ENCODE measurements around the gene ITPKB. TPM values are rescaled to one million over a fixed set of nuclear protein-coding genes. Genes with fewer than 3 reads are reported as not detected.
"Not testable (repeated sequence)": the region's sequence is repeated elsewhere in the genome, so short reads cannot be mapped to it uniquely, and the experiment has no call there.

Gene ITPKB
- total RNA-seq, 5 donors from 2014 or later (not counting 1 experiment from before 2014, with no cell fraction given) = 153 to 351 (median 179) TPM

- H3K9me3 Mint-ChIP-seq = no peaks in the 10 kb centered on the region
- H3K27me3 Mint-ChIP-seq = peaks cover 2 to 3% of the 10 kb centered on the region in 2 donors
- ATAC-seq (replicated peaks in 1 of 4) = no peak
- ChIA-PET CTCF (interaction anchor here in 1 of 2 donors (0.6 kb wide), 1 partner anchor 166 kb away, joined by 5 read pairs; no protein-coding TSS in a partner anchor), POLR2A (interaction anchor here in 1 of 2 donors (0.5 kb wide), 1 partner anchor 194 kb away, joined by 3 read pairs; no protein-coding TSS in a partner anchor)
- H3K4me1 ChIP-seq (ENCODE audit: control insufficient read depth in 1 of 2, extremely low read depth in 1 of 2, insufficient read depth in 2 of 2, low read length in 2 of 2) = no peaks in the 10 kb centered on the region
- H3K27ac Mint-ChIP-seq = no peak overlapping the region
- no peaks in the 10 kb centered on the region for H3K36me3 Mint-ChIP-seq
- H3K4me3 ChIP-seq (ENCODE audit: control insufficient read depth in 1 of 2, extremely low read depth in 1 of 2, low read length in 1 of 2) = no peak overlapping the region
- no peak overlapping the region for H3K27ac ChIP-seq (ENCODE audit: low read length)
- no peak for DNase-seq
- H3K27me3 ChIP-seq (replicated peaks in 1 of 2; ENCODE audit: control insufficient read depth in 2 of 2, extremely low read depth in 1 of 2, insufficient read depth in 2 of 2, low read length in 1 of 2) = peaks cover 0 to 16% of the 10 kb centered on the region in 2 experiments
- H3K36me3 ChIP-seq (ENCODE audit: control insufficient read depth in 2 of 2, extremely low read depth in 1 of 2, insufficient read depth in 1 of 2, low read length in 1 of 2) = no peaks in the 10 kb centered on the region
- 100% methylated on average over 4 of the region's 7 CpGs for WGBS (ENCODE audit: insufficient coverage)
- no peaks in the 10 kb centered on the region for H3K9me3 ChIP-seq
- H3K4me1 Mint-ChIP-seq = no peaks in the 10 kb centered on the region
- H3K4me3 Mint-ChIP-seq = no peak overlapping the region
Measured at GRCh38 chr1:226619031-226619430, 120.1 kb downstream of the ITPKB start.

DNA sequence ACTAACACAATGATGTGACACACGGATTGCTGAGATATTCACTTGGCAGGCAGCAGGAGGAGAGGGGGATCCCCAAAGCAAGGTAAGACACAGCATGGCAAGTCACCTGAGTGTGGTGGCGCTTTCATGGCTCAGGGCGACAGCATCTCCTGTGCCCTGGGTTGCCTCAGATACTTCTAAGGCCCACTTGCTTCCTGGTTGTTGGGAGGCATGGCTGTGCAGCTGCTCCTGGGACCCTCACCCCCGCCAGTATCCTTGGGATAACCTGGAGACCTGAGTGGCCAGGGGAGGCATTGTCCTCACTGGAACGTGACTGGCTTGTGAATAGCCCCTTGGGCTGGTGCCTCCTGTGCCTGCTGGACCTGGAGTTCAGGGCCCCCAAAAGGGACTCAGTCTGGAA lies 120.7 kb downstream of the ITPKB start:
- Mint-ChIP-seq H3K27me3 (peaks cover 2 to 3% of the 10 kb centered on the region in 2 donors), H3K9me3 (no peaks in the 10 kb centered on the region), H3K36me3 (no peaks in the 10 kb centered on the region), H3K4me1 (no peaks in the 10 kb centered on the region), H3K27ac (no peak overlapping the region), H3K4me3 (no peak overlapping the region)
- Histone ChIP-seq H3K36me3 (ENCODE audit: control insufficient read depth in 2 of 2, extremely low read depth in 1 of 2, insufficient read depth in 1 of 2, low read length in 1 of 2) (no peaks in the 10 kb centered on the region), H3K4me3 (ENCODE audit: control insufficient read depth in 1 of 2, extremely low read depth in 1 of 2, low read length in 1 of 2) (no peak overlapping the region), H3K27me3 (replicated peaks in 1 of 2; ENCODE audit: control insufficient read depth in 2 of 2, extremely low read depth in 1 of 2, insufficient read depth in 2 of 2, low read length in 1 of 2) (peaks cover 0 to 16% of the 10 kb centered on the region in 2 experiments), H3K27ac (ENCODE audit: low read length) (no peak overlapping the region), H3K4me1 (ENCODE audit: control insufficient read depth in 1 of 2, extremely low read depth in 1 of 2, insufficient read depth in 2 of 2, low read length in 2 of 2) (no peaks in the 10 kb centered on the region), H3K9me3 (no peaks in the 10 kb centered on the region)
- no peak for DNase-seq
- POLR2A ChIA-PET = no interaction called here
- peak in 1 of 4 experiments; percentile 28 for ATAC-seq (replicated peaks in 1 of 4)
- WGBS (ENCODE audit: insufficient coverage) = 63% methylated on average over 2 of the region's 5 CpGs
- CTCF ChIA-PET = no interaction called here

DNA sequence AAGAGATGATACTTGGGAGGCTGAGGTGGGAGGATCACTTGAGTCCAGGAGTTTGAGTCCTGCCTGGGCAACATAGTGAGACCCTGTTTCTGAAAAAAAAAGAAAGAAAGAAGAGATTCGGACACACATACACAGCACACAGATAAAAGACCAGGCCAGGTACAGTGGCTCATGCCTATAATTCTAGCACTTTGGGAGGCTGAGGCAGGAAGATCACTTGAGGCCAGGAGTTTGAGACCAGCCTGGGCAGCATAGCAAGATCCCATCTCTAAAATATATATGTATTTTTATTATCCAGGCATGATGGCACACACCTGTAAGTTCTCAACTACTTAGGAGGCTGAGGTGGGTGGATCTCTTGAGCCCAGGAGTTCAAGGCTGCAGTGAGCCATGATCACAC lies 121.4 kb downstream of the ITPKB start:
- H3K4me3 Mint-ChIP-seq; H3K27ac Mint-ChIP-seq; H3K4me3 ChIP-seq (ENCODE audit: control insufficient read depth in 1 of 2, extremely low read depth in 1 of 2, low read length in 1 of 2); H3K4me1 ChIP-seq (ENCODE audit: control insufficient read depth in 1 of 2, extremely low read depth in 1 of 2, insufficient read depth in 2 of 2, low read length in 2 of 2); H3K9me3 ChIP-seq; H3K27me3 Mint-ChIP-seq; H3K27ac ChIP-seq (ENCODE audit: low read length); H3K4me1 Mint-ChIP-seq; H3K9me3 Mint-ChIP-seq; H3K36me3 Mint-ChIP-seq; ATAC-seq (replicated peaks in 1 of 4); CTCF ChIA-PET; DNase-seq; H3K36me3 ChIP-seq (ENCODE audit: control insufficient read depth in 2 of 2, extremely low read depth in 1 of 2, insufficient read depth in 1 of 2, low read length in 1 of 2): not testable (repeated sequence)
- peaks cover 0 to 15% of the 10 kb centered on the region in 2 experiments for H3K27me3 ChIP-seq (replicated peaks in 1 of 2; ENCODE audit: control insufficient read depth in 2 of 2, extremely low read depth in 1 of 2, insufficient read depth in 2 of 2, low read length in 1 of 2)
- no CpG with 5 or more reads among the region's 1 CpG for WGBS (ENCODE audit: insufficient coverage)
- POLR2A ChIA-PET = interaction anchor here in 1 of 2 donors (0.6 kb wide), 1 partner anchor 18 kb away, joined by 4 read pairs; no protein-coding TSS in a partner anchor

GRCh38 chr1:226617109-226617508 lies 122.0 kb downstream of the ITPKB start:
- POLR2A ChIA-PET = interaction anchor here in 1 of 2 donors (0.6 kb wide), 1 partner anchor 18 kb away, joined by 4 read pairs; no protein-coding TSS in a partner anchor
- no peaks in the 10 kb centered on the region for H3K9me3 Mint-ChIP-seq

DNA sequence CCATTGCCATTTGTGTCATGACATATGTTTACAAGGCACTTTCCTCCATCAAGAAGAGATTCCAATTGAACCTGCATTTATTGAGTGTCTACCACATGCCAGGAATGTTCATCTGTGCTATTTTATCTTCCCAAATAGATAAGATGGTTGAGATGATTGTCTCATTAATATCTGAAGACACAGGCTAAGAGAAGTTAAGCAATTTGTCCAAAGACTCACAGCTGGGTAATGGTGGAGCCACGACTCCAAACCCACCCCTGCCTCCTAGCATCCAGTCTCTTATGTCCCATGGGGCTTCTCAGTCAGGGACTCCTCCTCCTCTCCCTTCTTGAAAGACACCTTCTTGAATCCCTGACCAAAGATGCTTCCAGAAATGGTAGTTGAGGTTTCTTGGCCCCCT lies 122.4 kb downstream of the ITPKB start:
- H3K36me3 ChIP-seq (ENCODE audit: control insufficient read depth in 2 of 2, extremely low read depth in 1 of 2, insufficient read depth in 1 of 2, low read length in 1 of 2) = no peaks in the 10 kb centered on the region
- no peaks in the 10 kb centered on the region for H3K4me1 ChIP-seq (ENCODE audit: control insufficient read depth in 1 of 2, extremely low read depth in 1 of 2, insufficient read depth in 2 of 2, low read length in 2 of 2)
- no peaks in the 10 kb centered on the region for H3K9me3 Mint-ChIP-seq
- ATAC-seq (replicated peaks in 1 of 4) (no peak), DNase-seq (no peak)
- no peak overlapping the region for H3K4me3 Mint-ChIP-seq
- peaks cover 0 to 10% of the 10 kb centered on the region in 2 experiments for H3K27me3 ChIP-seq (replicated peaks in 1 of 2; ENCODE audit: control insufficient read depth in 2 of 2, extremely low read depth in 1 of 2, insufficient read depth in 2 of 2, low read length in 1 of 2)
- H3K27ac Mint-ChIP-seq = no peak overlapping the region
- no peak overlapping the region for H3K27ac ChIP-seq (ENCODE audit: low read length)
- H3K4me1 Mint-ChIP-seq = no peaks in the 10 kb centered on the region
- WGBS (ENCODE audit: insufficient coverage) = 56% methylated on average over 1 of the region's 1 CpG
- POLR2A ChIA-PET = interaction anchor here in 1 of 2 donors (0.6 kb wide), 1 partner anchor 12 kb away, joined by 3 read pairs; no protein-coding TSS in a partner anchor
- peaks cover 2 to 3% of the 10 kb centered on the region in 2 donors for H3K27me3 Mint-ChIP-seq
- H3K36me3 Mint-ChIP-seq = no peaks in the 10 kb centered on the region
- no peak overlapping the region for H3K4me3 ChIP-seq (ENCODE audit: control insufficient read depth in 1 of 2, extremely low read depth in 1 of 2, low read length in 1 of 2)
- CTCF ChIA-PET = no interaction called here
- H3K9me3 ChIP-seq = no peaks in the 10 kb centered on the region

More at GRCh38 chr1:226617109-226617508, 122.0 kb downstream of the ITPKB start:
- no peaks in the 10 kb centered on the region for H3K9me3 ChIP-seq
- no peak overlapping the region for H3K27ac ChIP-seq (ENCODE audit: low read length)
- peaks cover 2 to 3% of the 10 kb centered on the region in 2 donors for H3K27me3 Mint-ChIP-seq
- H3K4me3 ChIP-seq (ENCODE audit: control insufficient read depth in 1 of 2, extremely low read depth in 1 of 2, low read length in 1 of 2) = no peak overlapping the region
- DNase-seq (no peak), ATAC-seq (replicated peaks in 1 of 4) (no peak)
- WGBS (ENCODE audit: insufficient coverage) = 89% methylated on average over 6 of the region's 8 CpGs
- CTCF ChIA-PET = no interaction called here
- H3K4me1 Mint-ChIP-seq = no peaks in the 10 kb centered on the region
- H3K4me1 ChIP-seq (ENCODE audit: control insufficient read depth in 1 of 2, extremely low read depth in 1 of 2, insufficient read depth in 2 of 2, low read length in 2 of 2) = no peaks in the 10 kb centered on the region
- peaks cover 0 to 10% of the 10 kb centered on the region in 2 experiments for H3K27me3 ChIP-seq (replicated peaks in 1 of 2; ENCODE audit: control insufficient read depth in 2 of 2, extremely low read depth in 1 of 2, insufficient read depth in 2 of 2, low read length in 1 of 2)
- H3K27ac Mint-ChIP-seq = no peak overlapping the region
- H3K36me3 Mint-ChIP-seq = no peaks in the 10 kb centered on the region
- H3K36me3 ChIP-seq (ENCODE audit: control insufficient read depth in 2 of 2, extremely low read depth in 1 of 2, insufficient read depth in 1 of 2, low read length in 1 of 2) = no peaks in the 10 kb centered on the region
- no peak overlapping the region for H3K4me3 Mint-ChIP-seq

DNA sequence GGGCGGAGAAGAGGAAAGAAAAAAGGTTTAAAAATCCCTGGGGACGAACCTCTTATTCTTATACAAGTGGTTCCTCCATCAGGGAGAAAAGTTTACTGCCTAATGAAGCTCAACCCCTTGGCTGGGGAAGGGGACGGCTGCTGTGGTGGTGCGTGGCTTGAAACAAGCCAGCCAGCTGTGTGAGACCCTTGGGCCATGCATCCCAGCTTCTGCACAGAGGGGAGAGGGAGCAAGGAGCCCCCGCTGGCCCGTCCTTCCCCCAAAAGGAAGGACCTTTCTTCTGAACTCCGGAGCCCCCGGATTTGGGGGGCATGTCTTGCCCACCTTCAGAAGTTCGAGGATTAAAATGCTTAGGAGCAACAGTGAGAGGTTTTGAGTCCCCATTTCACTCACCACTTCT lies 123.2 kb downstream of the ITPKB start:
- H3K27ac Mint-ChIP-seq = no peak overlapping the region
- CTCF ChIA-PET = no interaction called here
- 100% methylated on average over 2 of the region's 9 CpGs for WGBS (ENCODE audit: insufficient coverage)
- POLR2A ChIA-PET = no interaction called here
- peaks cover 2 to 3% of the 10 kb centered on the region in 2 donors for H3K27me3 Mint-ChIP-seq
- no peaks in the 10 kb centered on the region for H3K4me1 Mint-ChIP-seq
- Histone ChIP-seq H3K9me3 (no peaks in the 10 kb centered on the region), H3K4me3 (ENCODE audit: control insufficient read depth in 1 of 2, extremely low read depth in 1 of 2, low read length in 1 of 2) (no peak overlapping the region), H3K27me3 (replicated peaks in 1 of 2; ENCODE audit: control insufficient read depth in 2 of 2, extremely low read depth in 1 of 2, insufficient read depth in 2 of 2, low read length in 1 of 2) (peaks cover 0 to 10% of the 10 kb centered on the region in 2 experiments), H3K36me3 (ENCODE audit: control insufficient read depth in 2 of 2, extremely low read depth in 1 of 2, insufficient read depth in 1 of 2, low read length in 1 of 2) (no peaks in the 10 kb centered on the region), H3K27ac (ENCODE audit: low read length) (no peak overlapping the region), H3K4me1 (ENCODE audit: control insufficient read depth in 1 of 2, extremely low read depth in 1 of 2, insufficient read depth in 2 of 2, low read length in 2 of 2) (no peaks in the 10 kb centered on the region)
- H3K9me3 Mint-ChIP-seq = no peaks in the 10 kb centered on the region
- no peaks in the 10 kb centered on the region for H3K36me3 Mint-ChIP-seq
- DNase-seq (no peak), ATAC-seq (replicated peaks in 1 of 4) (no peak)
- no peak overlapping the region for H3K4me3 Mint-ChIP-seq

All from T-cell (primary cell).